ENCODE results near the gene CIDEC. TPM values are rescaled to one million over a fixed set of nuclear protein-coding genes. Genes with fewer than 3 reads are reported as not detected.

Gene CIDEC
- total and polyA plus RNA-seq, 2 of the 13 experiments (the other 11 are each of a cell fraction or from before 2014, with no cell fraction given): 2.5 to 10.4 TPM

DNA sequence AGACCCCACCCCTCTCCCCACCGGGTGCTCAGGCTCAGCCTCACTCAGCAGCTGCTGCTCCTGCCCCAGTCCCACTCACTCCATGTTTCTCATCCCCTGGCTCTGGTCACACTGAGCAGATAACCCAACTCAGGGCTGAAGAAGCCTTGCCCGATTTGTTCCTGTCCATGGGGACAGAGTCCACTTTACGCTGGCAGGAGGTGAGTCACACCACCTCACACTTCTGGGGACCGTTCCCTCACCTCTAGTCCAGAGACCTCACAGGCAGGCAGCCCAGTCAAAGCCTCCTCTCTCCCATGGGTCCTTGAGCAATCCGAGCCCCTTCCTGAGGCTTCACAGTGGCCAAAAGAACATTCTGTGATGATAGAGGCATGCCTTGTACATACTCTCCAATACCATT, 1.4 kb downstream of the CIDEC start (continued):
- TF ChIP-seq, protein P1, sequence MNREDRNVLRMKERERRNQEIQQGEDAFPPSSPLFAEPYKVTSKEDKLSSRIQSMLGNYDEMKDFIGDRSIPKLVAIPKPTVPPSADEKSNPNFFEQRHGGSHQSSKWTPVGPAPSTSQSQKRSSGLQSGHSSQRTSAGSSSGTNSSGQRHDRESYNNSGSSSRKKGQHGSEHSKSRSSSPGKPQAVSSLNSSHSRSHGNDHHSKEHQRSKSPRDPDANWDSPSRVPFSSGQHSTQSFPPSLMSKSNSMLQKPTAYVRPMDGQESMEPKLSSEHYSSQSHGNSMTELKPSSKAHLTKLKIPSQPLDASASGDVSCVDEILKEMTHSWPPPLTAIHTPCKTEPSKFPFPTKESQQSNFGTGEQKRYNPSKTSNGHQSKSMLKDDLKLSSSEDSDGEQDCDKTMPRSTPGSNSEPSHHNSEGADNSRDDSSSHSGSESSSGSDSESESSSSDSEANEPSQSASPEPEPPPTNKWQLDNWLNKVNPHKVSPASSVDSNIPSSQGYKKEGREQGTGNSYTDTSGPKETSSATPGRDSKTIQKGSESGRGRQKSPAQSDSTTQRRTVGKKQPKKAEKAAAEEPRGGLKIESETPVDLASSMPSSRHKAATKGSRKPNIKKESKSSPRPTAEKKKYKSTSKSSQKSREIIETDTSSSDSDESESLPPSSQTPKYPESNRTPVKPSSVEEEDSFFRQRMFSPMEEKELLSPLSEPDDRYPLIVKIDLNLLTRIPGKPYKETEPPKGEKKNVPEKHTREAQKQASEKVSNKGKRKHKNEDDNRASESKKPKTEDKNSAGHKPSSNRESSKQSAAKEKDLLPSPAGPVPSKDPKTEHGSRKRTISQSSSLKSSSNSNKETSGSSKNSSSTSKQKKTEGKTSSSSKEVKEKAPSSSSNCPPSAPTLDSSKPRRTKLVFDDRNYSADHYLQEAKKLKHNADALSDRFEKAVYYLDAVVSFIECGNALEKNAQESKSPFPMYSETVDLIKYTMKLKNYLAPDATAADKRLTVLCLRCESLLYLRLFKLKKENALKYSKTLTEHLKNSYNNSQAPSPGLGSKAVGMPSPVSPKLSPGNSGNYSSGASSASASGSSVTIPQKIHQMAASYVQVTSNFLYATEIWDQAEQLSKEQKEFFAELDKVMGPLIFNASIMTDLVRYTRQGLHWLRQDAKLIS (CRISPR knock-in tag; IDR thresholded peaks at IDR 0.05): no peak
- no peak for TF ChIP-seq ZNF230 (CRISPR knock-in tag; IDR thresholded peaks at IDR 0.05)
- TF ChIP-seq POGZ (CRISPR knock-in tag; IDR thresholded peaks at IDR 0.05): no peak
- TF ChIP-seq ARNT2 (CRISPR knock-in tag; IDR thresholded peaks at IDR 0.05; ENCODE audit: low read depth): no peak
- no peak for TF ChIP-seq SIX1 (CRISPR knock-in tag; IDR thresholded peaks at IDR 0.05; ENCODE audit: borderline replicate concordance)
- no peak for TF ChIP-seq IKZF4 (CRISPR knock-in tag; IDR thresholded peaks at IDR 0.05; ENCODE audit: borderline replicate concordance, low read depth, not compliant biosample characterization)
- TF ChIP-seq ZFP1 (CRISPR knock-in tag; IDR thresholded peaks at IDR 0.05): no peak
- TF ChIP-seq, protein P2, sequence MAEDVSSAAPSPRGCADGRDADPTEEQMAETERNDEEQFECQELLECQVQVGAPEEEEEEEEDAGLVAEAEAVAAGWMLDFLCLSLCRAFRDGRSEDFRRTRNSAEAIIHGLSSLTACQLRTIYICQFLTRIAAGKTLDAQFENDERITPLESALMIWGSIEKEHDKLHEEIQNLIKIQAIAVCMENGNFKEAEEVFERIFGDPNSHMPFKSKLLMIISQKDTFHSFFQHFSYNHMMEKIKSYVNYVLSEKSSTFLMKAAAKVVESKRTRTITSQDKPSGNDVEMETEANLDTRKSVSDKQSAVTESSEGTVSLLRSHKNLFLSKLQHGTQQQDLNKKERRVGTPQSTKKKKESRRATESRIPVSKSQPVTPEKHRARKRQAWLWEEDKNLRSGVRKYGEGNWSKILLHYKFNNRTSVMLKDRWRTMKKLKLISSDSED (CRISPR knock-in tag; IDR thresholded peaks at IDR 0.05): no peak
- TF ChIP-seq ZNF260 (CRISPR knock-in tag; IDR thresholded peaks at IDR 0.05; ENCODE audit: borderline replicate concordance, low read depth): no peak
- peak; percentile 85 for TF ChIP-seq ZNF644 (CRISPR knock-in tag; IDR thresholded peaks at IDR 0.05; ENCODE audit: low read depth)
- TF ChIP-seq, protein P3, sequence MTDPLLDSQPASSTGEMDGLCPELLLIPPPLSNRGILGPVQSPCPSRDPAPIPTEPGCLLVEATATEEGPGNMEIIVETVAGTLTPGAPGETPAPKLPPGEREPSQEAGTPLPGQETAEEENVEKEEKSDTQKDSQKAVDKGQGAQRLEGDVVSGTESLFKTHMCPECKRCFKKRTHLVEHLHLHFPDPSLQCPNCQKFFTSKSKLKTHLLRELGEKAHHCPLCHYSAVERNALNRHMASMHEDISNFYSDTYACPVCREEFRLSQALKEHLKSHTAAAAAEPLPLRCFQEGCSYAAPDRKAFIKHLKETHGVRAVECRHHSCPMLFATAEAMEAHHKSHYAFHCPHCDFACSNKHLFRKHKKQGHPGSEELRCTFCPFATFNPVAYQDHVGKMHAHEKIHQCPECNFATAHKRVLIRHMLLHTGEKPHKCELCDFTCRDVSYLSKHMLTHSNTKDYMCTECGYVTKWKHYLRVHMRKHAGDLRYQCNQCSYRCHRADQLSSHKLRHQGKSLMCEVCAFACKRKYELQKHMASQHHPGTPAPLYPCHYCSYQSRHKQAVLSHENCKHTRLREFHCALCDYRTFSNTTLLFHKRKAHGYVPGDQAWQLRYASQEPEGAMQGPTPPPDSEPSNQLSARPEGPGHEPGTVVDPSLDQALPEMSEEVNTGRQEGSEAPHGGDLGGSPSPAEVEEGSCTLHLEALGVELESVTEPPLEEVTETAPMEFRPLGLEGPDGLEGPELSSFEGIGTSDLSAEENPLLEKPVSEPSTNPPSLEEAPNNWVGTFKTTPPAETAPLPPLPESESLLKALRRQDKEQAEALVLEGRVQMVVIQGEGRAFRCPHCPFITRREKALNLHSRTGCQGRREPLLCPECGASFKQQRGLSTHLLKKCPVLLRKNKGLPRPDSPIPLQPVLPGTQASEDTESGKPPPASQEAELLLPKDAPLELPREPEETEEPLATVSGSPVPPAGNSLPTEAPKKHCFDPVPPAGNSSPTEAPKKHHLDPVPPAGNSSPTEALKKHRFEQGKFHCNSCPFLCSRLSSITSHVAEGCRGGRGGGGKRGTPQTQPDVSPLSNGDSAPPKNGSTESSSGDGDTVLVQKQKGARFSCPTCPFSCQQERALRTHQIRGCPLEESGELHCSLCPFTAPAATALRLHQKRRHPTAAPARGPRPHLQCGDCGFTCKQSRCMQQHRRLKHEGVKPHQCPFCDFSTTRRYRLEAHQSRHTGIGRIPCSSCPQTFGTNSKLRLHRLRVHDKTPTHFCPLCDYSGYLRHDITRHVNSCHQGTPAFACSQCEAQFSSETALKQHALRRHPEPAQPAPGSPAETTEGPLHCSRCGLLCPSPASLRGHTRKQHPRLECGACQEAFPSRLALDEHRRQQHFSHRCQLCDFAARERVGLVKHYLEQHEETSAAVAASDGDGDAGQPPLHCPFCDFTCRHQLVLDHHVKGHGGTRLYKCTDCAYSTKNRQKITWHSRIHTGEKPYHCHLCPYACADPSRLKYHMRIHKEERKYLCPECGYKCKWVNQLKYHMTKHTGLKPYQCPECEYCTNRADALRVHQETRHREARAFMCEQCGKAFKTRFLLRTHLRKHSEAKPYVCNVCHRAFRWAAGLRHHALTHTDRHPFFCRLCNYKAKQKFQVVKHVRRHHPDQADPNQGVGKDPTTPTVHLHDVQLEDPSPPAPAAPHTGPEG (CRISPR knock-in tag; IDR thresholded peaks at IDR 0.05): no peak
- TF ChIP-seq ZFX (CRISPR knock-in tag; IDR thresholded peaks at IDR 0.05; ENCODE audit: low read depth): no peak
- TF ChIP-seq, protein P4, sequence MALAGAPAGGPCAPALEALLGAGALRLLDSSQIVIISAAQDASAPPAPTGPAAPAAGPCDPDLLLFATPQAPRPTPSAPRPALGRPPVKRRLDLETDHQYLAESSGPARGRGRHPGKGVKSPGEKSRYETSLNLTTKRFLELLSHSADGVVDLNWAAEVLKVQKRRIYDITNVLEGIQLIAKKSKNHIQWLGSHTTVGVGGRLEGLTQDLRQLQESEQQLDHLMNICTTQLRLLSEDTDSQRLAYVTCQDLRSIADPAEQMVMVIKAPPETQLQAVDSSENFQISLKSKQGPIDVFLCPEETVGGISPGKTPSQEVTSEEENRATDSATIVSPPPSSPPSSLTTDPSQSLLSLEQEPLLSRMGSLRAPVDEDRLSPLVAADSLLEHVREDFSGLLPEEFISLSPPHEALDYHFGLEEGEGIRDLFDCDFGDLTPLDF (CRISPR knock-in tag; IDR thresholded peaks at IDR 0.05): no peak
- 0 out of 2 replicates have a peak, but pooled peaks have one; percentile 41 for TF ChIP-seq KAT8 (CRISPR knock-in tag; IDR thresholded peaks at IDR 0.05)
- TF ChIP-seq SP140L (CRISPR knock-in tag; IDR thresholded peaks at IDR 0.05; ENCODE audit: borderline replicate concordance): no peak
- no peak for TF ChIP-seq ZNF773 (CRISPR knock-in tag; IDR thresholded peaks at IDR 0.05; ENCODE audit: borderline replicate concordance)
- TF ChIP-seq ADNP (CRISPR knock-in tag; IDR thresholded peaks at IDR 0.05): no peak
- no peak for TF ChIP-seq ZNF33A (CRISPR knock-in tag; IDR thresholded peaks at IDR 0.05; ENCODE audit: borderline replicate concordance)
- no peak for TF ChIP-seq ZNF460 (CRISPR knock-in tag; IDR thresholded peaks at IDR 0.05; ENCODE audit: borderline replicate concordance)
- TF ChIP-seq SMAD9 (CRISPR knock-in tag; IDR thresholded peaks at IDR 0.05): no peak

All from HepG2 (cell line).